Skeletal muscle satellite cell (primary cell): ENCODE results near the gene C2CD4C.

Experiments used
- H3K27me3 ChIP-seq: 2 replicates; pipeline ENCODE4 v1.7.0; 2013; ENCODE audit warnings: low read length; ENCODE audit not compliant: control insufficient read depth, insufficient read depth
- H3K36me3 ChIP-seq: 2 replicates; pipeline ENCODE4 v1.7.0; 2013; ENCODE audit warnings: mild to moderate bottlenecking, control low read depth, low read length; ENCODE audit not compliant: insufficient read depth
- H3K4me1 ChIP-seq: 2 replicates; pipeline ENCODE4 v1.7.0; 2013; ENCODE audit warnings: low read length; ENCODE audit not compliant: control insufficient read depth, insufficient read depth
- H3K4me2 ChIP-seq: 2 replicates; pipeline ENCODE4 v1.7.0; 2013; ENCODE audit warnings: mild to moderate bottlenecking, low read length
- H3K4me3 ChIP-seq: 2 replicates; pipeline ENCODE4 v1.7.0; 2013; ENCODE audit warnings: low read length
- H3K9ac ChIP-seq: 2 replicates; pipeline ENCODE4 v1.7.0; 2013; ENCODE audit warnings: mild to moderate bottlenecking, low read depth, low read length, moderate library complexity
- H3K9me3 ChIP-seq: replicated peaks from 2 replicates; pipeline ENCODE4 v1.7.0; 2013; ENCODE audit warnings: mild to moderate bottlenecking, control low read depth, low read length

C2CD4C gene

GRCh38 chr19:447816-448560 is 39.0 kb upstream of the C2CD4C start:
- Histone ChIP-seq H3K27me3 (no peaks in the 10 kb centered on the region), H3K4me3 (no peak overlapping the region), H3K9ac (no peak overlapping the region), H3K4me2 (no peak overlapping the region), H3K9me3 (no peaks in the 10 kb centered on the region), H3K36me3 (no peaks in the 10 kb centered on the region), H3K4me1 (no peaks in the 10 kb centered on the region)

GRCh38 chr19:447064-447426 is 38.1 kb upstream of the C2CD4C start:
- H3K27me3 ChIP-seq = no peaks in the 10 kb centered on the region
- H3K4me1 ChIP-seq = no peaks in the 10 kb centered on the region
- H3K36me3 ChIP-seq = no peaks in the 10 kb centered on the region
- H3K4me2 ChIP-seq = no peak overlapping the region
- no peak overlapping the region for H3K9ac ChIP-seq
- no peak overlapping the region for H3K4me3 ChIP-seq
- no peaks in the 10 kb centered on the region for H3K9me3 ChIP-seq

- Histone ChIP-seq H3K4me3 (no peak overlapping the region), H3K4me2 (no peak overlapping the region), H3K9me3 (no peaks in the 10 kb centered on the region), H3K36me3 (no peaks in the 10 kb centered on the region), H3K27me3 (peaks cover 4% of the 10 kb centered on the region), H3K9ac (no peak overlapping the region), H3K4me1 (peaks cover 9% of the 10 kb centered on the region)
Measured at GRCh38 chr19:444677-445210, 35.8 kb upstream of the C2CD4C start.

- H3K36me3 ChIP-seq = no peaks in the 10 kb centered on the region
- H3K9me3 ChIP-seq = no peaks in the 10 kb centered on the region
- H3K4me1 ChIP-seq = peaks cover 9% of the 10 kb centered on the region
- H3K4me2 ChIP-seq = no peak overlapping the region
- no peak overlapping the region for H3K4me3 ChIP-seq
- peaks cover 4% of the 10 kb centered on the region for H3K27me3 ChIP-seq
- no peak overlapping the region for H3K9ac ChIP-seq
Measured at GRCh38 chr19:443005-443404, 34.1 kb upstream of the C2CD4C start.

- no peak overlapping the region for H3K4me2 ChIP-seq
- no peaks in the 10 kb centered on the region for H3K36me3 ChIP-seq
- H3K4me1 ChIP-seq = peaks cover 9% of the 10 kb centered on the region
- peaks cover 4% of the 10 kb centered on the region for H3K27me3 ChIP-seq
- peaks cover 3% of the 10 kb centered on the region for H3K9me3 ChIP-seq
- no peak overlapping the region for H3K4me3 ChIP-seq
- H3K9ac ChIP-seq = no peak overlapping the region
Measured at GRCh38 chr19:442085-442484, 33.1 kb upstream of the C2CD4C start.

- Histone ChIP-seq H3K9me3 (peaks cover 3% of the 10 kb centered on the region), H3K9ac (no peak overlapping the region), H3K4me1 (peaks cover 9% of the 10 kb centered on the region), H3K4me3 (no peak overlapping the region), H3K4me2 (no peak overlapping the region), H3K36me3 (no peaks in the 10 kb centered on the region), H3K27me3 (peaks cover 4% of the 10 kb centered on the region)
Measured at GRCh38 chr19:441213-441836, 32.4 kb upstream of the C2CD4C start.

- Histone ChIP-seq H3K36me3 (no peaks in the 10 kb centered on the region), H3K4me2 (no peak overlapping the region), H3K9ac (no peak overlapping the region), H3K9me3 (peaks cover 3% of the 10 kb centered on the region), H3K4me1 (peaks cover 9% of the 10 kb centered on the region), H3K27me3 (peaks cover 4% of the 10 kb centered on the region), H3K4me3 (no peak overlapping the region)
Measured at GRCh38 chr19:440391-441212, 31.7 kb upstream of the C2CD4C start.

- no peak overlapping the region for H3K4me3 ChIP-seq
- no peaks in the 10 kb centered on the region for H3K36me3 ChIP-seq
- H3K9ac ChIP-seq = no peak overlapping the region
- H3K4me2 ChIP-seq = no peak overlapping the region
- H3K27me3 ChIP-seq = peaks cover 4% of the 10 kb centered on the region
- H3K4me1 ChIP-seq = peaks cover 9% of the 10 kb centered on the region
- peaks cover 4% of the 10 kb centered on the region for H3K9me3 ChIP-seq
Measured at GRCh38 chr19:439167-439900, 30.4 kb upstream of the C2CD4C start.

- Histone ChIP-seq H3K27me3 (peaks cover 4% of the 10 kb centered on the region), H3K36me3 (no peaks in the 10 kb centered on the region), H3K4me3 (no peak overlapping the region), H3K4me2 (no peak overlapping the region), H3K9ac (no peak overlapping the region), H3K9me3 (peaks cover 7% of the 10 kb centered on the region), H3K4me1 (peaks cover 9% of the 10 kb centered on the region)
Measured at GRCh38 chr19:438416-438958, 29.5 kb upstream of the C2CD4C start.

GRCh38 chr19:437041-437440 is 28.1 kb upstream of the C2CD4C start:
- H3K9me3 ChIP-seq = peaks cover 7% of the 10 kb centered on the region
- peaks cover 4% of the 10 kb centered on the region for H3K27me3 ChIP-seq
- no peak overlapping the region for H3K9ac ChIP-seq
- H3K4me3 ChIP-seq = no peak overlapping the region
- H3K36me3 ChIP-seq = no peaks in the 10 kb centered on the region
- peaks cover 9% of the 10 kb centered on the region for H3K4me1 ChIP-seq
- no peak overlapping the region for H3K4me2 ChIP-seq
